Endodermal cell (in vitro differentiated cells): ENCODE data around the gene NFIX. TPM values are rescaled to one million over a fixed set of nuclear protein-coding genes. Genes with fewer than 3 reads are reported as not detected.

Source experiments
- DNase-seq: peaks from one replicate; pipeline ENCODE4 v3.0.0-alpha.2; 2017
- H3K27ac ChIP-seq: 2 replicates; pipeline ENCODE4 v1.5.1; 2013; ENCODE audit warnings: mild to moderate bottlenecking, low read depth, low read length, moderate library complexity
- H3K27me3 ChIP-seq: 2 replicates; pipeline ENCODE4 v1.6.1; 2013; ENCODE audit warnings: mild to moderate bottlenecking, low read length, moderate library complexity; ENCODE audit not compliant: insufficient read depth, control insufficient read depth, poor library complexity, severe bottlenecking
- H3K36me3 ChIP-seq: 2 replicates; pipeline ENCODE4 v1.7.0; 2013; ENCODE audit warnings: mild to moderate bottlenecking, low read length, moderate library complexity; ENCODE audit not compliant: control insufficient read depth, insufficient read depth
- H3K4me1 ChIP-seq: one replicate; pipeline ENCODE4 v1.7.0; 2013; ENCODE audit warnings: low read length; ENCODE audit not compliant: control insufficient read depth, insufficient read depth
- H3K4me3 ChIP-seq: 2 replicates; pipeline ENCODE4 v1.5.1; 2013; ENCODE audit warnings: mild to moderate bottlenecking, low read length, moderate library complexity
- H3K9ac ChIP-seq: 2 replicates; pipeline ENCODE4 v1.6.1; 2013; ENCODE audit warnings: mild to moderate bottlenecking, low read length, moderate library complexity; ENCODE audit not compliant: poor library complexity, severe bottlenecking; ENCODE audit errors: extremely low read depth
- H3K9me3 ChIP-seq: 2 replicates; pipeline ENCODE4 v1.6.1; 2013; ENCODE audit warnings: mild to moderate bottlenecking, low read length, moderate library complexity; ENCODE audit not compliant: control insufficient read depth
- H3K27ac Mint-ChIP-seq: 2 replicates; pipeline ENCODE4 v1.8.0; 2020; ENCODE audit warnings: mixed read lengths
- H3K27me3 Mint-ChIP-seq: 2 replicates; pipeline ENCODE4 v1.8.0; 2021; ENCODE audit warnings: mild to moderate bottlenecking, mixed read lengths; ENCODE audit not compliant: insufficient read depth
- H3K36me3 Mint-ChIP-seq: 2 replicates; pipeline ENCODE4 v1.8.0; 2020; ENCODE audit warnings: low read depth, mixed read lengths
- H3K4me1 Mint-ChIP-seq: 2 replicates; pipeline ENCODE4 v1.8.0; 2020; ENCODE audit warnings: mixed read lengths
- H3K4me3 Mint-ChIP-seq: 2 replicates; pipeline ENCODE4 v1.8.0; 2020; ENCODE audit warnings: mild to moderate bottlenecking, moderate library complexity, mixed read lengths
- H3K9me3 Mint-ChIP-seq: 2 replicates; pipeline ENCODE4 v1.8.0; 2020; ENCODE audit warnings: mild to moderate bottlenecking, mixed read lengths
- WGBS, 2 experiments: methylation state at CpG; one replicate each; pipeline versions ENCODE4 v1.1.5 to v1.1.7; 2013; ENCODE audit warnings: missing lambda C conversion rate in 2 of 2, mixed read lengths in 1 of 2; ENCODE audit not compliant: insufficient coverage in 1 of 2, insufficient read length in 1 of 2; 5-methylcytosine and 5-hydroxymethylcytosine counted together
- total RNA-seq, 2 donors: library from RNA; stranded (reverse); fragmentation: NEBNext Ultra II Directional in 1 of 2; extraction: Animal tissue kit (Norgen Biotek cat#: 25700) in 1 of 2; gene quantifications; 2 replicates in 1 of 2; 3 replicates in 1 of 2; pipeline ENCODE4 v1.2.1, GENCODE V29; 2021
- TF ChIP-seq, protein P1 (sequence below): fragments of 200-600 bp; sonication (generic); conservative IDR thresholded peaks from 2 replicates; pipeline ENCODE4 v1.5.0; 2021; ENCODE audit warnings: antibody characterized with exemption, mild to moderate bottlenecking

Gene NFIX
- total RNA-seq, 2 donors from 2014 or later = 0.22 to 0.40 TPM

GRCh38 chr19:13102416-13102665 lies 107.1 kb downstream of the NFIX start:
- Histone ChIP-seq H3K9me3 (no peaks in the 10 kb centered on the region), H3K27me3 (peaks cover 48% of the 10 kb centered on the region), H3K27ac (no peak overlapping the region), H3K9ac (no peak overlapping the region), H3K4me3 (no peak overlapping the region), H3K4me1 (no peaks in the 10 kb centered on the region), H3K36me3 (no peaks in the 10 kb centered on the region)
- no peak for DNase-seq
- WGBS, 2 experiments = 39 to 57% methylated on average over 3 to 7 of the region's 7 CpGs
- Mint-ChIP-seq H3K4me3 (peak overlapping the region; percentile 31), H3K9me3 (no peaks in the 10 kb centered on the region), H3K36me3 (peaks cover 9% of the 10 kb centered on the region), H3K27me3 (peaks cover 46% of the 10 kb centered on the region), H3K27ac (no peak overlapping the region), H3K4me1 (peaks cover 7% of the 10 kb centered on the region)
- TF ChIP-seq, protein P1, sequence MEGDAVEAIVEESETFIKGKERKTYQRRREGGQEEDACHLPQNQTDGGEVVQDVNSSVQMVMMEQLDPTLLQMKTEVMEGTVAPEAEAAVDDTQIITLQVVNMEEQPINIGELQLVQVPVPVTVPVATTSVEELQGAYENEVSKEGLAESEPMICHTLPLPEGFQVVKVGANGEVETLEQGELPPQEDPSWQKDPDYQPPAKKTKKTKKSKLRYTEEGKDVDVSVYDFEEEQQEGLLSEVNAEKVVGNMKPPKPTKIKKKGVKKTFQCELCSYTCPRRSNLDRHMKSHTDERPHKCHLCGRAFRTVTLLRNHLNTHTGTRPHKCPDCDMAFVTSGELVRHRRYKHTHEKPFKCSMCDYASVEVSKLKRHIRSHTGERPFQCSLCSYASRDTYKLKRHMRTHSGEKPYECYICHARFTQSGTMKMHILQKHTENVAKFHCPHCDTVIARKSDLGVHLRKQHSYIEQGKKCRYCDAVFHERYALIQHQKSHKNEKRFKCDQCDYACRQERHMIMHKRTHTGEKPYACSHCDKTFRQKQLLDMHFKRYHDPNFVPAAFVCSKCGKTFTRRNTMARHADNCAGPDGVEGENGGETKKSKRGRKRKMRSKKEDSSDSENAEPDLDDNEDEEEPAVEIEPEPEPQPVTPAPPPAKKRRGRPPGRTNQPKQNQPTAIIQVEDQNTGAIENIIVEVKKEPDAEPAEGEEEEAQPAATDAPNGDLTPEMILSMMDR = no peak

GRCh38 chr19:13102666-13103580 lies 107.6 kb downstream of the NFIX start, which contains the start of gene LYL1:
Gene LYL1, minus strand, starts transcription at chr19:13102858. Its CDS starts 1,687 bp downstream, at chr19:13101171.
- peak; percentile 90 for DNase-seq
- no peak within 1 kb of the TSS for H3K27ac Mint-ChIP-seq
- H3K27ac ChIP-seq = no peak within 1 kb of the TSS
- peaks cover 13% of the 10 kb centered on the region for H3K36me3 Mint-ChIP-seq
- peaks cover 41% of the 10 kb centered on the region for H3K27me3 Mint-ChIP-seq
- H3K36me3 ChIP-seq = no peaks in the 10 kb centered on the region
- 12 to 18% methylated on average over 6 to 46 of the region's 47 CpGs for whole genome bisulfite sequencing, 2 experiments
- no peaks in the 10 kb centered on the region for H3K4me1 ChIP-seq
- H3K4me3 Mint-ChIP-seq = peak within 1 kb of the TSS; percentile 31
- peaks cover 7% of the 10 kb centered on the region for H3K4me1 Mint-ChIP-seq
- peaks cover 43% of the 10 kb centered on the region for H3K27me3 ChIP-seq
- H3K9me3 Mint-ChIP-seq = no peaks in the 10 kb centered on the region
- no peak within 1 kb of the TSS for H3K9ac ChIP-seq
- no peaks in the 10 kb centered on the region for H3K9me3 ChIP-seq
- peak within 1 kb of the TSS; percentile 60 for H3K4me3 ChIP-seq
- TF ChIP-seq, protein P1 = peak; percentile 16

DNA sequence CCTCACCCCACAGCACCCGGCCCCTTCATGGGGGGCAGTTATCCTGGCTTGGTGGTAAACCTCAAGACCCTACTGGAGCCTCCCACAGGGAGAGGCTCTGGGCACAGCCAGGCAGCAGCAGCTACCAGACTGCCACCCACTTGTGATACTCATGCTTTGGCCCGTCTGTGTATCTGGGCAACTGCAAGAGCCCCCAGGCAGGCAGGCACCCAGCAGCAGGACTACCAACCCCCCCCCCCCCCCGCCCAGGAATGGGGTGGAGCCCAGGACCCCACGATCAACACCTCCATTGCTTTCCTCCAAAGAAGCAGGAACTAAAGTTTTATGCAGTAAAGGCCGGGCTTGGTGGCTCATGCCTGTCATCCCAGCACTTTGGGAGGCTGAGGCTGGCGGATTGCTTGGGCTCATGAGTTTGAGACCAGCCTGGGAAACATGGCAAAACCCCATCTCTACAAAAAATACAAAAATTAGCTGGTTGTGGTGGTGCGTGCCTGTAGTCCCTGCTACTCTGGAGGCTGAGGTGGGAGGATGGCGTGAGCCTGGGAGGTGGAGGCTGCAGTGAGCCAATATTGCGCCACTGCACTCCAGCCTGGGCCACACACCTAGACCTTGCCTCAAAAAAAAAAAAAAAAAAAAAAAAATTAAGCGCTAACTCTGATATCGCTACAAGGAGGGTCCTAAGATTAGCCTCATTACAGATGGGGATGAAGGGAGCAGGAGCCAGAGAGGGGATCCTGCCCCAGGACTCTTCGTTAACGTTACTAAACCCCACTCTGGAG lies 108.5 kb downstream of the NFIX start:
- 93 to 95% methylated on average over 3 to 12 of the region's 13 CpGs for WGBS, 2 experiments
- Mint-ChIP-seq H3K4me1 (peaks cover 7% of the 10 kb centered on the region), H3K4me3 (no peak overlapping the region), H3K27me3 (peaks cover 33% of the 10 kb centered on the region), H3K27ac (no peak overlapping the region), H3K36me3 (peaks cover 13% of the 10 kb centered on the region), H3K9me3 (no peaks in the 10 kb centered on the region)
- no peaks in the 10 kb centered on the region for H3K36me3 ChIP-seq
- TF ChIP-seq, protein P1 = no peak
- no peaks in the 10 kb centered on the region for H3K4me1 ChIP-seq
- H3K9ac ChIP-seq = no peak overlapping the region
- H3K27ac ChIP-seq = no peak overlapping the region
- no peak for DNase-seq
- H3K9me3 ChIP-seq = no peaks in the 10 kb centered on the region
- H3K4me3 ChIP-seq = no peak overlapping the region
- peaks cover 35% of the 10 kb centered on the region for H3K27me3 ChIP-seq
